Esophagus (tissue), 2 donors: ENCODE measurements around the gene RAB40B. TPM values are rescaled to one million over a fixed set of nuclear protein-coding genes. Genes with fewer than 3 reads are reported as not detected.

Experiments
- H3K27ac ChIP-seq, 2 donors: one replicate each; pipeline ENCODE4 v1.5.1; 2013; ENCODE audit warnings: low read depth in 2 of 2, mild to moderate bottlenecking in 2 of 2, inconsistent platforms in 1 of 2, low read length in 1 of 2, moderate library complexity in 1 of 2
- H3K27me3 ChIP-seq, 2 donors: one replicate each; pipeline ENCODE4 v1.6.1; 2013; ENCODE audit warnings: low read length in 2 of 2, control low read depth in 1 of 2, mild to moderate bottlenecking in 1 of 2; ENCODE audit not compliant: insufficient read depth in 2 of 2, control insufficient read depth in 1 of 2
- H3K36me3 ChIP-seq, 2 donors: one replicate each; pipeline ENCODE4 v1.6.1; 2013; ENCODE audit warnings: low read length in 1 of 2; ENCODE audit not compliant: control insufficient read depth in 2 of 2, insufficient read depth in 2 of 2
- H3K4me1 ChIP-seq, 2 donors: one replicate each; pipeline ENCODE4 v1.6.1; 2013; ENCODE audit warnings: low read length in 1 of 2; ENCODE audit not compliant: control insufficient read depth in 2 of 2, insufficient read depth in 2 of 2
- H3K4me3 ChIP-seq, 2 donors: one replicate each; pipeline ENCODE4 v1.5.1; 2013; ENCODE audit warnings: low read length in 2 of 2, mild to moderate bottlenecking in 2 of 2, low read depth in 1 of 2, moderate library complexity in 1 of 2
- H3K9me3 ChIP-seq, 2 donors: one replicate each; pipeline ENCODE4 v1.6.1; 2013; ENCODE audit warnings: mild to moderate bottlenecking in 2 of 2, low read depth in 1 of 2, low read length in 1 of 2, moderate library complexity in 1 of 2; ENCODE audit not compliant: control insufficient read depth in 2 of 2, insufficient read depth in 1 of 2
- WGBS, 2 donors: extraction: QIAGEN DNeasy Blood & Tissue Kit; methylation state at CpG; one replicate each; pipeline ENCODE4 v1.1.7; 2013; 5-methylcytosine and 5-hydroxymethylcytosine counted together
- polyA plus RNA-seq, 2 donors: library from polyadenylated mRNA; stranded (reverse); fragments of 200-250 nt; gene quantifications; one replicate each; pipeline ENCODE4 v1.2.3, GENCODE V29; 2013
- donor health status: healthy with polysubstance abuse.
- donor health status: Bipolar disorder and iron deficiency.

Gene RAB40B
- polyA plus RNA-seq, 2 donors: 9.3 to 9.7 TPM

DNA sequence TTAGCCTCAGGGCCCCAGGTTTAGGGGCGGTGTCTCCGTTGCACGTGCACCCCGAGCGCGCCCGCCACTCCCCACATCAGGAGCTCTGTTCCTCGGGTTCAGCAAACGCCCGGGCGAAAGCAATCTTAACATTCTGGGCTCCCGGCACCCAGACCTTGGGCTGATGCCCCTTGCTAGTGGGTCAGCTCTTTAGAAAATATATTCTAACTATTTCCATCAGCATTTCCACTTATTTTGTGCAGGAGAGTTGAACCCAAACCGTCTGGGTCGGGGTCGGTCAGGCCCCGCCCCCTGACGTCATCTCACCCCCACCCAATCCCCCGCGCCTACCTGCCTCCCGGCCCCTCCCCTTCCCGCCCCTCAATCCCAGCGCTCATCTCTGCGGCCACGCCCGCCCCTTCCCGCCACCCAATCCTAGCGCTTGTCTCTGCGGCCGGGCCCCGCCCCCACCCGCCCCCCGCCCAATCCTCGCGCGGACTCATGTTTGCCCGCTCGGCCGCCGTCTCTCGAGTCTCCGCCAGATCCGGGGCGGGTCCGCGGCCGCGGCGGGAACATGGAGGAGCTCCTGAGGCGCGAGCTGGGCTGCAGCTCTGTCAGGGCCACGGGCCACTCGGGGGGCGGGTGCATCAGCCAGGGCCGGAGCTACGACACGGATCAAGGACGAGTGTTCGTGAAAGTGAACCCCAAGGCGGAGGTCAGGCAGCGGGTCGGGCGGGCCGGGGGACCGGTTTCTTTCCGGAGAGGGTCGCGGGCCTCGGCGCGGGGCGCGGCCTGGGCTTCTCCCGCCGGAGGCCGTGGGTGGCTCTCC is 17.9 kb upstream of the RAB40B start, which contains the start of gene FN3KRP:
FN3KRP (plus strand) TSS at position 504 of the 808 bp plus-strand sequence; CDS start at position 554, 50 bp downstream.
- Histone ChIP-seq H3K4me1 (peaks cover 0 to 12% of the 10 kb centered on the region in 2 donors), H3K27me3 (no peaks in the 10 kb centered on the region), H3K9me3 (no peaks in the 10 kb centered on the region), H3K4me3 (peak within 1 kb of the TSS; percentile 77 to 79), H3K27ac (peak within 1 kb of the TSS; percentile 66 to 75), H3K36me3 (peaks cover 0 to 14% of the 10 kb centered on the region in 2 donors)
- 0 to 1% methylated on average over 62 to 75 of the region's 75 CpGs for WGBS, 2 donors

DNA sequence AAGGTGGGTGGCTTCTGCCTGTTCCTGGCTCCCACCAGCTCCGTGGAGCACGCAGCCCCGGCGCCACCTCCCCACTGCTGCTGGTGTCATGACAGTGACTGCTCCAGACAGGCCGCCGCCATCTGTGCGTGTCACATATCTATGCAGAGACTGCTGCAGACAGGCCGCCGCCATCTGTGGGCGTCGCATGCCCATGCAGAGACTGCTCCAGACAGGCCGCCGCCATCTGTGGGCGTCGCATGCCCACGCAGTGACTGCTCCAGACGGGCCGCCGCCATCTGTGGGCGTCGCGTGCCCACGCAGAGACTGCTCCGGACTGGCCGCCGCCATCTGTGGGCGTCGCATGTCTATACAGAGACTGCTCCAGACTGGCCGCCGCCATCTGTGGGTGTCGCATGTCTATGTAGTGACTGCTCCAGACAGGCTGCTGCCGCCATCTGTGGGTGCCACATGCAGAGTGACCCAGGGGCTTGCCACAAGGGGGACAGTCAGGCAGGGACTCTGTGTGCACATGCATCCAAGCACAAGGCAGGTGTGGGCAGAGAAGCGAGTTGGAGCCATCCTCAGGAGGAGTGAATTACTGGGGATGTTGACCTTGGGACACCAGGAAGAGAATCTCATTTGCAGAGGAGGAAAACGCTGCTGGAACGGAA is 14.7 kb upstream of the RAB40B start:
- H3K9me3 ChIP-seq: no peaks in the 10 kb centered on the region
- H3K27ac ChIP-seq: no peak overlapping the region
- no peaks in the 10 kb centered on the region for H3K27me3 ChIP-seq
- WGBS, 2 donors: 90 to 91% methylated on average over 35 of the region's 35 CpGs
- no peaks in the 10 kb centered on the region for H3K36me3 ChIP-seq
- H3K4me3 ChIP-seq: no peak overlapping the region
- H3K4me1 ChIP-seq: peaks cover 0 to 12% of the 10 kb centered on the region in 2 donors

DNA sequence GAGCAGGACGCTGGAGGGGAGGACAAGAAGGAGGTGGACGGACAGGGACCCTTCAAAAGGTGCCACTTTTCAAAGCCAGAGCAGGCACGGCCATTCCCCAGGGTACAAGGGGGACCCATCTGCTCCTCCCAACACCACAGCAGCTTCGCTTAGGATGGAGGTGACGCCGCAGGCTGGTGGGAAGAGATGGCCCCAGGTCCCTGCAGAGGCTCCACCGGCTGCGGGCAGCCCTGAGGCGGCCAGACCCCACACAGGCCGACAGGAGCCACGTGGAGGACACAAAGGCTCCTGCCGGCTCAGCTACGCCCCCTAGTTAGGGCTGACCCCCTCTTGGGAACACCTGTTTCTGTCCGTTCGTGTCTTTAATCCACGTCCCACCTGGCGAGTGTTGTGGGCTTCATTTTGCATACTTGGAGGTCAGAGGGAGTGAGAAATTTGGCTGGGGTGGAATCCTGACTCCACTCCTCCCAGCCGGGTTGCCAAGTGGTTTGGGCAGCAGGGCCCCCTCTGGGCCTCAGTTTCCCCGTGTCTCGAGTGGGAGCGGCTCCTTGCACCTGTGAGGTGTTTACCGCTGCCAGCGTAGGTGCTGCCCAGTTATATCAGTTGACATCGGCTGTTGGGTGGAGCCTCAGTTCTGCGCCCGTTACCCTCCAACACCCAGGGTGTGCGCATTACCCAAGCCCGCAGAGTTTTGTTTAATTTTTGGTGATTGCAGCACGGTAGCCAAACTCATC is 12.2 kb upstream of the RAB40B start:
- H3K36me3 ChIP-seq: no peaks in the 10 kb centered on the region
- no peaks in the 10 kb centered on the region for H3K27me3 ChIP-seq
- H3K4me1 ChIP-seq: no peaks in the 10 kb centered on the region
- WGBS, 2 donors: 72 to 75% methylated on average over 29 of the region's 29 CpGs
- H3K27ac ChIP-seq: no peak overlapping the region
- H3K4me3 ChIP-seq: no peak overlapping the region
- no peaks in the 10 kb centered on the region for H3K9me3 ChIP-seq

DNA sequence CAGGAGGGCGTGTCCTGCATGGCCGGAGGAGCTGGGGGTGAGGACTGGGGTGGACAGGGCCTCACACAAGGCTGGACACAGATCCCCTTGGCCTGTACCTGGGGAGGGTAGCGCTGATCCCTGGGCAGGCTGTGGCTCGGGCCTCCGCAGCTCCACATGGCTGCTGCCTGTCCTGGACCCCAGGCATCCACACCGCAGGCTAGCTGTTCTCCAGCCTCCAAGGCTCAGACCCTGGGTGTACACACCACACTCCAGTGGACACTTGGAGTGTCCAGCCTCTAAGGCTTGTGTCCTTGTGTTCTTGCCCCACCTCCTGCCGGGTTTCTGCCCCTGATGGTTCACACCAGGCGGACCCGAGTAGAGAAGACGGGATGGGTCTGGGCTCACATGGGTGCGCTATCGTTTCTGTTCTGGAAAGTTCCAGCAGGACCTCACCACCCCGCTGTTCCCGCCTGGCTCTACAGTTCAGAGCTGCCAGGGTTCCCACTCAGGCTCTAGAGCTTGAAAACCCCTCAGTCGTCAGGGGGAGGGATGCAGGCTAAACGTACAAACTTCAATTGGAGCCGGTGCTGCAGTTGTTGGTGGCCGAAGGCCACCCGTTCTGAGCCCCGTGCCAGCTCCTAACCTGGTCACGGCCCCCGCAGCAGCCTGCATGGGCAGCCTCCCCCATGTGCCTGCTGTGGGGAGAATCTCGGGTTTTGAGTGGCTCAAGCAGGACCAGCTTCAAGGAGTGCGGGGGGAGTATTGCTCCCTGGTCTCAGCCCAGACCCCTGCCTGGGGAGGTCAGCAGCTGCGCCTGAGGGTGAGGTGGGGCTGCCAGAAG is 11.4 kb upstream of the RAB40B start:
- Histone ChIP-seq H3K27me3 (no peaks in the 10 kb centered on the region), H3K9me3 (no peaks in the 10 kb centered on the region), H3K4me3 (no peak overlapping the region), H3K36me3 (no peaks in the 10 kb centered on the region), H3K4me1 (no peaks in the 10 kb centered on the region), H3K27ac (no peak overlapping the region)
- 88 to 89% methylated on average over 24 to 25 of the region's 25 CpGs for WGBS, 2 donors

DNA sequence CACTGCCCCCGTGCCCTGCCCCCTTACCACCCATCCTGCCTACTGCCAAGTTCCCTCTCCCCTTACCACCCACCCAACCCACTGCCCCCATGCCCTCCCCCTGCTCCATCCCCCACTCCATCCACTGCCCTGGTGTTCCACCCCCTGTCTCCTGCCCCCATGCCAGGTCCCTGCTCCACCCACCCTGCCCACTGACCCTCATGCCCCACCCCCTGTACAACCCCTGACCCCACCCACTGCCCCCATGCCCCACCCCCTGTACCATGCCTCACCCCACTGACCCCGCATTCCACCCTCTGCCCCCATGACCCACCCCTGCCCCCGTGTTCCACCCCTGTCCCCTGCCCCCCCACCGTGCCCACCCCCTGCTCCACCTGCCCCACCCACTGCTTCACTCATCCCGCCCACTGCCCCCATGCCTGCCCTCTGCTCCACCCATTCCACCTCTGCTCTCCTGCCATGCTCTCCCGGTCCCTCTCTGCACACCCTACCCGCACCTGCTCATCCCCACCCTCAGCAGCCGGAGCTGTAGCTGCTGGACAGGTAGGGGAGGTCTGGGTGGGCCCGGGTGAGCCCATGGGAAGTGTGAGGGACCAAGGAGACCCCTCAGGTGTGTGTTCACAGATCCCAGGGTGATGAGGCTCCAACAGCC is 10.7 kb upstream of the RAB40B start:
- Histone ChIP-seq H3K27ac (no peak overlapping the region), H3K4me1 (no peaks in the 10 kb centered on the region), H3K36me3 (no peaks in the 10 kb centered on the region), H3K4me3 (no peak overlapping the region), H3K9me3 (no peaks in the 10 kb centered on the region), H3K27me3 (no peaks in the 10 kb centered on the region)
- WGBS, 2 donors: 63 to 69% methylated on average over 9 of the region's 9 CpGs

DNA sequence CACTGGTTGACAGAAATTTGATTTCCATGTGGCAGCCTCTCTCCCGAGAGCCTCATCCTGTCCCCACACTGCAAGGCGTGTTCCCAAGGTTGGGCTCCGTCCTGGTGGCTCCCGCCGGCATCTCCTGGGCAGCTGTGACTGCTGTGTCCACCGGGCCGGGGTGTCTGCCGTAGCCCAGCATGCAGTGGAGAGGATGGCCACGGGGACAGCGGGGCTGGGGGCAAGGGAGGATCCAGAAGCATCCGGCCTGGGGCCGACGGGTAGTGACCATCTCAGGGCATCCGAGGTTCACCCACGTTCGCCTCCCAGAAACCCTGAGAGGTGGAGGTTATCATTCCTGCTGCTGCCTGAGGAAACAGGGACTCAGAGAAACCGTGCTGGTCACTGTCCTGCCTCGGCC is 7.3 kb upstream of the RAB40B start:
- WGBS, 2 donors: 91 to 92% methylated on average over 18 of the region's 18 CpGs
- H3K9me3 ChIP-seq: no peaks in the 10 kb centered on the region

DNA sequence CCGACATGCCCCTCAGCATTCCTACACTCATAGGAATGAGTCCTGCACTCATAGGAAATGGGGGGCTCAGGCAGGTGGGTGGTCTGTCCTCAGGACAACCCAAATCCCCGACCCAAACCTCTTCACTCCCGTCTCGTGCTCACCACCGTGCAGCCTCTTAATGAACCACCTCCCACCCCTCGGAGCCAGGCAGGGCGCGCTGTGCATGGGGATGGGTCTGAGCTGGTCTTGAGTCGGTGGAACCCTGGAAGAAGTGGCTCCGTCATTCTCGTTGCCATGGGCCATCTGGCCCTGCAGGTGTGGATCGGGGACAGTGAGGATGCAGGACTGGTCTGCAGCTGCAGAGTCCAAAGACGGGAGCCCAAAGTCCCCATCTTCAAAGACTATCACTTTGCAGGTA is 6.4 kb upstream of the RAB40B start:
- Histone ChIP-seq H3K27me3 (no peaks in the 10 kb centered on the region), H3K36me3 (no peaks in the 10 kb centered on the region), H3K27ac (no peak overlapping the region), H3K9me3 (no peaks in the 10 kb centered on the region), H3K4me1 (peaks cover 0 to 9% of the 10 kb centered on the region in 2 donors), H3K4me3 (no peak overlapping the region)
- 82 to 84% methylated on average over 13 of the region's 13 CpGs for WGBS, 2 donors

More for the DNA sequence above, 7.3 kb upstream of the RAB40B start:
- H3K4me3 ChIP-seq: no peak overlapping the region
- no peak overlapping the region for H3K27ac ChIP-seq
- peaks cover 0 to 9% of the 10 kb centered on the region in 2 donors for H3K4me1 ChIP-seq
- H3K27me3 ChIP-seq: no peaks in the 10 kb centered on the region
- no peaks in the 10 kb centered on the region for H3K36me3 ChIP-seq

DNA sequence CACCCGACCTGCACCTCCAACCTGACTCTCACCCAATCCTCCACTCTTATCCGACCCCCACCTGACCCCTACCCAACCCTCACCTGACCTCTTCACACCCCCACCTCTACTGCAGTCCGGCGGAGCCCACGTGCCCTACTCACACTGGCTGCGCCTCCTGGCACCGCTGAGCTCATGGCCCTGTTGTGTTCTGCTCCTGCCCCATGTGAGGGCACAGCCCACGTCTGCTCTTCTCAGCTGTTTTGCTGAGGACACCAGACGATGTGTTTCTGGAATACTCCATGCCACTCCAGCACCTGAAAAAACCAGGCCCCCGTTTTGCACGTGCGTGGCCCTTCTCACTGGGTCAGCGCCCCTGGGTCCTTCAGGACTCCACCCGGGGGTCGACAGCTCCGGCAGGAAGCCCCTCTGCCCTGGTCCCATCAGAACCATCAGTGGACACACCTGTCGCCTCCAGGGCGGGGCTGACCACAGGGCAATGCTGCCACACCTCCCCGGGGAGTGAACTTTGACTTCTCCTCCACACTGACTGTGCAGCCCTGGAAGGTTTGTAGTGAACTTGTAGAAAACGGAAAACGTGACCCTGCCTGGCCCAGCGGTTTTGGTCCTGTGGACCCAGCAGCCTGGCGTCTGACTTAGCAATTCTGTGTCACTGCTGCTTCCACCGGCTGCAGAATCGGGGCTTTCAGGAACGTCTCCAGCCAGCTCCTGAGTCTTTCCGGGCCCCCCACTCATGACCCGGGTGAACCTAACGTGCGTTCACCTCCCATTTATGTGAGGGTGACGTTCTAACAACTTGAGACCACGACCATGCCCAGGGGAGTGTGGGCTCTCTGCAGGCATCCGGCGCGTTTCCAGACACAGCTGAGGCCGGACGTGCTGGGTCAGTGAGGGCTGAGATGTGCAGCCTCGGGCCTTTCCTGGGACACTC is 5.7 kb upstream of the RAB40B start:
- Histone ChIP-seq H3K4me3 (no peak overlapping the region), H3K36me3 (no peaks in the 10 kb centered on the region), H3K27ac (no peak overlapping the region), H3K4me1 (peaks cover 0 to 14% of the 10 kb centered on the region in 2 donors), H3K9me3 (no peaks in the 10 kb centered on the region), H3K27me3 (no peaks in the 10 kb centered on the region)
- 78 to 82% methylated on average over 38 of the region's 38 CpGs for WGBS, 2 donors
